HCT116 (cell line): ENCODE results near the gene BBS2. TPM values are rescaled to one million over a fixed set of nuclear protein-coding genes. Genes with fewer than 3 reads are reported as not detected.

Experiments used
- ATAC-seq: fragments of 200-7000 bp; cut with Tn5 transposase; 2 replicates; pipeline ENCODE4 v1.9.1; 2020; ENCODE audit warnings: mild to moderate bottlenecking, moderate library complexity
- BruUV-seq: library from RNA; stranded (reverse); fragments of 400-500 nt; replicated peaks from 2 replicates; lab custom pipeline; 2021; lab: Mats Ljungman, UMichigan
- CTCF ChIA-PET: fragments of 300-600 bp; sonication (Branson Sonifier 250); formaldehyde crosslinking; loops from one replicate; lab custom pipeline; 2021; ENCODE audit warnings: antibody characterized with exemption; lab: Charles Lee
- POLR2A ChIA-PET: fragments of 300-600, 350-600 bp; sonication (Branson Sonifier 250); formaldehyde crosslinking; loops from one replicate; lab custom pipeline; 2021; ENCODE audit warnings: antibody characterized with exemption; lab: Charles Lee
- RAD21 ChIA-PET, 2 experiments: fragments of 300-600 bp; sonication (Branson Sonifier 250); formaldehyde crosslinking; loops; one replicate each; lab custom pipeline; 2023; ENCODE audit warnings: low total read pairs in 2 of 2; ENCODE audit not compliant: uncharacterized antibody in 2 of 2, unreplicated experiment in 2 of 2, low non-redundant PET in 1 of 2; lab: Charles Lee
- DNase-seq: peaks from one replicate; pipeline ENCODE4 v3.0.0-alpha.2; 2010; ENCODE audit warnings: low read depth, low spot score
- H2AFZ ChIP-seq: fragments of 200-600 bp; shearing (Covaris generic), sonication (generic); 2 replicates; pipeline ENCODE4 v1.6.1; 2017; ENCODE audit warnings: low read depth, mixed run types, mixed read lengths, antibody characterized with exemption, low read length; ENCODE audit not compliant: poor library complexity, severe bottlenecking
- H3K27ac ChIP-seq: 2 replicates; pipeline ENCODE4 v1.5.1; 2012; ENCODE audit warnings: low read depth, low read length
- H3K27me3 ChIP-seq: fragments of 200-600 bp; sonication (generic); 2 replicates; pipeline ENCODE4 v1.6.1; 2016; ENCODE audit warnings: mixed run types, low read length, mixed read lengths; ENCODE audit not compliant: insufficient read depth
- H3K36me3 ChIP-seq, 2 experiments: fragments of 200-500 bp in 1 of 2; fragments of 200-600 bp in 1 of 2; sonication (Bioruptor generic) in 1 of 2; sonication (generic) in 1 of 2; 2 replicates each; pipeline versions ENCODE4 v1.5.1 to v1.6.1; 2014 to 2016; ENCODE audit warnings: low read length in 2 of 2, inconsistent platforms in 1 of 2, mixed read lengths in 1 of 2, mixed run types in 1 of 2; ENCODE audit not compliant: insufficient read depth in 2 of 2, control insufficient read depth in 1 of 2
- H3K4me1 ChIP-seq, 2 experiments: fragments of 200-600 bp in 1 of 2; sonication (generic) in 1 of 2; 2 replicates each; pipeline versions ENCODE4 v1.5.1 to v1.6.1; 2012 to 2017; ENCODE audit warnings: low read length in 2 of 2, inconsistent platforms in 1 of 2, mild to moderate bottlenecking in 1 of 2, mixed read lengths in 1 of 2, mixed run types in 1 of 2, moderate library complexity in 1 of 2; ENCODE audit not compliant: insufficient read depth in 2 of 2, control insufficient read depth in 1 of 2
- H3K4me2 ChIP-seq: fragments of 200-600 bp; sonication (generic); 2 replicates; pipeline ENCODE4 v1.6.1; 2017; ENCODE audit warnings: mixed run types, low read length, mixed read lengths
- H3K4me3 ChIP-seq, 2 experiments: fragments of 200-600 bp in 1 of 2; sonication (generic) in 1 of 2; replicated peaks in 1 of 2; 2 replicates each; pipeline ENCODE4 v1.5.1; 2011 to 2016; ENCODE audit warnings: low read length in 2 of 2, control low read depth in 1 of 2, low read depth in 1 of 2, mild to moderate bottlenecking in 1 of 2, mixed read lengths in 1 of 2, mixed run types in 1 of 2
- H3K79me2 ChIP-seq: fragments of 200-600 bp; sonication (generic); 2 replicates; pipeline ENCODE4 v1.6.1; 2017; ENCODE audit warnings: mild to moderate bottlenecking, mixed run types, low read length, moderate library complexity, mixed read lengths; ENCODE audit not compliant: insufficient read depth
- H3K9ac ChIP-seq: fragments of 200-600 bp; sonication (generic); 2 replicates; pipeline ENCODE4 v1.6.1; 2016; ENCODE audit warnings: low read length, mixed read lengths
- H3K9me2 ChIP-seq: fragments of 200-600 bp; sonication (generic), shearing (Covaris generic); 2 replicates; pipeline ENCODE4 v1.6.1; 2017; ENCODE audit warnings: mixed run types, mild to moderate bottlenecking, moderate library complexity; ENCODE audit not compliant: insufficient read depth
- H3K9me3 ChIP-seq, 2 experiments: fragments of 200-500 bp in 1 of 2; fragments of 200-600 bp in 1 of 2; sonication (Bioruptor generic) in 1 of 2; sonication (generic) in 1 of 2; 2 replicates each; pipeline ENCODE4 v1.6.1; 2014 to 2017; ENCODE audit warnings: low read length in 2 of 2, mixed read lengths in 2 of 2, inconsistent platforms in 1 of 2, low read depth in 1 of 2, mild to moderate bottlenecking in 1 of 2, mixed run types in 1 of 2, moderate library complexity in 1 of 2; ENCODE audit not compliant: control insufficient read depth in 1 of 2, insufficient read depth in 1 of 2
- H4K20me1 ChIP-seq: fragments of 200-600 bp; sonication (generic), shearing (Covaris generic); 2 replicates; pipeline ENCODE4 v1.6.1; 2017; ENCODE audit warnings: mixed run types, mild to moderate bottlenecking, moderate library complexity; ENCODE audit not compliant: insufficient read depth
- ATF3 ChIP-seq: IDR thresholded peaks from 2 replicates; pipeline ENCODE4 v1.6.1; 2012
- CEBPB ChIP-seq: IDR thresholded peaks from 2 replicates; pipeline ENCODE4 v1.6.1; 2012; ENCODE audit warnings: low read depth
- CTCF ChIP-seq, 3 experiments: fragments of 200-600 bp in 1 of 3; sonication (generic) in 1 of 3; IDR thresholded peaks in 2 of 3; conservative IDR thresholded peaks in 1 of 3; 2 replicates each; pipeline ENCODE4 v1.5.1; 2012 to 2017; ENCODE audit warnings: low read depth in 2 of 3, low read length in 2 of 3, antibody characterized with exemption in 1 of 3, borderline replicate concordance in 1 of 3, control low read depth in 1 of 3, mild to moderate bottlenecking in 1 of 3, mixed read lengths in 1 of 3, mixed run types in 1 of 3, moderate library complexity in 1 of 3; ENCODE audit not compliant: insufficient read depth in 1 of 3
- EGR1 ChIP-seq: IDR thresholded peaks from 2 replicates; pipeline ENCODE4 v1.6.1; 2012; ENCODE audit warnings: low read depth
- ELF1 ChIP-seq: IDR thresholded peaks from 2 replicates; pipeline ENCODE4 v1.6.1; 2012; ENCODE audit warnings: low read depth, borderline replicate concordance
- EZH2phosphoT487 ChIP-seq: fragments of 200-600 bp; IDR thresholded peaks from 2 replicates; pipeline ENCODE4 v1.6.1; 2018; ENCODE audit warnings: antibody characterized with exemption, borderline replicate concordance
- JUND ChIP-seq: IDR thresholded peaks from 2 replicates; pipeline ENCODE4 v1.6.1; 2012
- MAX ChIP-seq: IDR thresholded peaks from 2 replicates; pipeline ENCODE4 v1.6.1; 2012
- RAD21 ChIP-seq: IDR thresholded peaks from 2 replicates; pipeline ENCODE4 v1.6.1; 2012; ENCODE audit warnings: low read depth, mild to moderate bottlenecking
- SIN3A ChIP-seq: IDR thresholded peaks from 2 replicates; pipeline ENCODE4 v1.6.1; 2012; ENCODE audit warnings: low read depth
- SP1 ChIP-seq: IDR thresholded peaks from 2 replicates; pipeline ENCODE4 v1.6.1; 2012; ENCODE audit warnings: low read depth
- SRF ChIP-seq: IDR thresholded peaks from 2 replicates; pipeline ENCODE4 v1.6.1; 2012; ENCODE audit warnings: low read depth
- TCF7L2 ChIP-seq: IDR thresholded peaks from 2 replicates; pipeline ENCODE4 v1.7.0; 2011; ENCODE audit warnings: borderline replicate concordance, inconsistent platforms; ENCODE audit not compliant: insufficient read depth, insufficient read length; ENCODE audit errors: extremely low read depth
- YY1 ChIP-seq: IDR thresholded peaks from 2 replicates; pipeline ENCODE4 v1.6.1; 2011; ENCODE audit warnings: low read length, low read depth, moderate library complexity, mild to moderate bottlenecking; ENCODE audit not compliant: insufficient replicate concordance; ENCODE audit errors: extremely low read depth
- ZFX ChIP-seq: fragments of 450-650 bp; IDR thresholded peaks from 2 replicates; pipeline ENCODE4 v1.6.1; 2017
- ZNF274 ChIP-seq: fragments of 200-500 bp; sonication (Bioruptor generic); IDR thresholded peaks from 2 replicates; pipeline ENCODE4 v1.6.1; 2014; ENCODE audit warnings: mild to moderate bottlenecking, low read depth, low read length, inconsistent platforms
- intact Hi-C: fragments of 100-400 bp; cut with micrococcal nuclease; formaldehyde crosslinking; loops from 2 replicates; pipeline ENCODE4 v1.10.0; 2022
- total RNA-seq: library from RNA; stranded (reverse); gene quantifications from one replicate; pipeline ENCODE4 v1.2.1, GENCODE V29; 2021; ENCODE audit not compliant: unreplicated experiment

The BBS2 gene
- total RNA-seq, 1 experiment from 2014 or later, result 26.7 TPM

GRCh38 chr16:56493126-56493525 lies 26.7 kb downstream of the BBS2 start:
- H3K79me2 ChIP-seq, result no peaks in the 10 kb centered on the region
- ATAC-seq (no peak), DNase-seq (no peak)
- no peaks in the 10 kb centered on the region for H4K20me1 ChIP-seq
- no peaks in the 10 kb centered on the region for H3K4me1 ChIP-seq
- intact Hi-C loops, result no loop called here
- H3K9me3 ChIP-seq, result no peaks in the 10 kb centered on the region
- peaks cover under 1 to 8% of the 10 kb centered on the region in 2 experiments; a peak in 1 of 4 replicates for H3K36me3 ChIP-seq
- H3K27me3 ChIP-seq, result no peaks in the 10 kb centered on the region
- H3K9ac ChIP-seq, result no peak overlapping the region
- ChIA-PET POLR2A (no interaction called here), CTCF (no interaction called here), RAD21 (no interaction called here)
- BruUV-seq, result no TSS peak
- no peak for TF ChIP-seq EZH2phosphoT487
- TF ChIP-seq ZFX, result no peak
- TF ChIP-seq JUND, result no peak
- no peak for TF ChIP-seq ATF3
- TF ChIP-seq CEBPB, result no peak
- TF ChIP-seq ELF1, result no peak
- TF ChIP-seq TCF7L2, result no peak
- TF ChIP-seq MAX, result no peak
- TF ChIP-seq EGR1, result no peak
- no peak for TF ChIP-seq SRF
- no peak for TF ChIP-seq SP1
- H3K9me2 ChIP-seq, result no peaks in the 10 kb centered on the region
- H3K4me2 ChIP-seq, result no peak overlapping the region
- no peak overlapping the region for H3K4me3 ChIP-seq
- no peak overlapping the region for H3K27ac ChIP-seq
- no peak overlapping the region for H2AFZ ChIP-seq

GRCh38 chr16:56491657-56492261 lies 28.1 kb downstream of the BBS2 start:
- BruUV-seq, result no TSS peak
- H3K9me3 ChIP-seq, result no peaks in the 10 kb centered on the region
- TF ChIP-seq ELF1 (no peak), SP1 (no peak), YY1 (no peak), SIN3A (no peak), MAX (no peak), CTCF (IDR thresholded peaks at IDR 0.05 in 2 of 3, conservative IDR thresholded peaks at IDR 0.05 in 1 of 3; ENCODE audit: borderline replicate concordance in 1 of 3, insufficient read depth in 1 of 3, low read depth in 2 of 3, low read length in 2 of 3) (no peak), ZNF274 (no peak), EGR1 (no peak), RAD21 (no peak), CEBPB (no peak), EZH2phosphoT487 (no peak)

More at GRCh38 chr16:56491657-56492261, 28.1 kb downstream of the BBS2 start:
- Histone ChIP-seq H3K9me2 (no peaks in the 10 kb centered on the region), H4K20me1 (no peaks in the 10 kb centered on the region), H3K4me3 (no peak overlapping the region), H3K27me3 (no peaks in the 10 kb centered on the region), H3K4me1 (no peaks in the 10 kb centered on the region), H3K36me3 (peaks cover 0 to 1% of the 10 kb centered on the region in 2 experiments; a peak in 1 of 4 replicates), H3K27ac (no peak overlapping the region), H3K4me2 (no peak overlapping the region), H3K9ac (no peak overlapping the region), H2AFZ (no peak overlapping the region), H3K79me2 (no peaks in the 10 kb centered on the region)
- ChIA-PET POLR2A (interaction anchor here (0.6 kb wide), 1 partner anchor 117 kb away, joined by 5 read pairs; the partner anchor contains the start of gene MT2A), RAD21 (no interaction called here), CTCF (no interaction called here)
- intact Hi-C loops, result no loop called here
- DNase-seq, result no peak
- ATAC-seq, result no peak
